Measurements from ENCODE around the gene XRCC4.
A peak's percentile ranks its signal among the peaks of the same experiment; 100 is the strongest.

The XRCC4 gene

GRCh38 chr5:83376461-83376860 is 299.1 kb downstream of the XRCC4 start:
- DNase-seq (ENCODE audit: low read depth, low spot score): no peak
- TF ChIP-seq, protein P1, sequence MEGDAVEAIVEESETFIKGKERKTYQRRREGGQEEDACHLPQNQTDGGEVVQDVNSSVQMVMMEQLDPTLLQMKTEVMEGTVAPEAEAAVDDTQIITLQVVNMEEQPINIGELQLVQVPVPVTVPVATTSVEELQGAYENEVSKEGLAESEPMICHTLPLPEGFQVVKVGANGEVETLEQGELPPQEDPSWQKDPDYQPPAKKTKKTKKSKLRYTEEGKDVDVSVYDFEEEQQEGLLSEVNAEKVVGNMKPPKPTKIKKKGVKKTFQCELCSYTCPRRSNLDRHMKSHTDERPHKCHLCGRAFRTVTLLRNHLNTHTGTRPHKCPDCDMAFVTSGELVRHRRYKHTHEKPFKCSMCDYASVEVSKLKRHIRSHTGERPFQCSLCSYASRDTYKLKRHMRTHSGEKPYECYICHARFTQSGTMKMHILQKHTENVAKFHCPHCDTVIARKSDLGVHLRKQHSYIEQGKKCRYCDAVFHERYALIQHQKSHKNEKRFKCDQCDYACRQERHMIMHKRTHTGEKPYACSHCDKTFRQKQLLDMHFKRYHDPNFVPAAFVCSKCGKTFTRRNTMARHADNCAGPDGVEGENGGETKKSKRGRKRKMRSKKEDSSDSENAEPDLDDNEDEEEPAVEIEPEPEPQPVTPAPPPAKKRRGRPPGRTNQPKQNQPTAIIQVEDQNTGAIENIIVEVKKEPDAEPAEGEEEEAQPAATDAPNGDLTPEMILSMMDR (IDR thresholded peaks at IDR 0.05; ENCODE audit: low read depth, low read length): no peak
- in situ Hi-C loops (cut with HindIII; ENCODE audit: low sequenced_read_pairs): no loop called here
- H3K4me3 ChIP-seq (ENCODE audit: low read depth, low read length): no peak overlapping the region

- TF ChIP-seq, protein P1 (IDR thresholded peaks at IDR 0.05; ENCODE audit: low read depth, low read length): no peak
- in situ Hi-C loops (cut with HindIII; ENCODE audit: low sequenced_read_pairs): no loop called here
- DNase-seq (ENCODE audit: low read depth, low spot score): peak; percentile 54
- no peak overlapping the region for H3K4me3 ChIP-seq (ENCODE audit: low read depth, low read length)
Observed at GRCh38 chr5:83377131-83377865, 300.0 kb downstream of the XRCC4 start.

DNA sequence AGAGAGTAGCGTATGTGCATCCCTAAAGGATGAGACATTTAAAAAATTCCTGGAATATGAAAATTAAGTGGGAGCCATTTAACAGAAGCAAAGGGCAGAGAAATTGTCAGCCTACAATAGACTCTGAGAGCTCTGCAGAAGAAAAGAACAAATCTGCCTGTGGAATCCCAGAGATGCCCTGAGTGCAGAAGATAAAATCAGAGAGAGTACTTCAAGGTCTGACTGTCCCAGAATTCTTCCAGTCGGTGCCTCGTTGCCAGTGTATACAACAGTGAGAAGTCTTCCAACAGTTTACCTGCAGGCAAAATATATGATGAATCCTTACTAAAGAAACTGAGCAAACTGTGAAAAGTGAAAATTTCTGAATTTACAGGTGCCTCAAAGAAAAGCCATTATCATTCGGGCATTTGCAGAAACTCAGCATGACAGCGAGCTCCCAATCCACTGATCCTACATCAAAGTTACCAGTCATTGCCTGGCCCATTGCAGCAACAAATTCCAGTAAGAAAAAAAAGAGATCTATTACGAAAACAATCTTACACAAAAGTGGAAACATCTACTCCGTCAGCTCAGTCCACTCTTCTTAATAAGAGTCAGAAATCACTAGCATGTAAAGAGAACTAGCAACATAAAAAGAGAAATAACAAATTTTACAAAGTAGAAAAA is 301.4 kb downstream of the XRCC4 start:
- in situ Hi-C loops (cut with HindIII; ENCODE audit: low sequenced_read_pairs): no loop called here
- no peak for DNase-seq (ENCODE audit: low read depth, low spot score)
- TF ChIP-seq, protein P1 (IDR thresholded peaks at IDR 0.05; ENCODE audit: low read depth, low read length): no peak
- H3K4me3 ChIP-seq (ENCODE audit: low read depth, low read length): no peak overlapping the region

- in situ Hi-C loops (cut with HindIII; ENCODE audit: low sequenced_read_pairs): no loop called here
- no peak for DNase-seq (ENCODE audit: low read depth, low spot score)
- TF ChIP-seq, protein P1 (IDR thresholded peaks at IDR 0.05; ENCODE audit: low read depth, low read length): no peak
- no peak overlapping the region for H3K4me3 ChIP-seq (ENCODE audit: low read depth, low read length)
Observed at GRCh38 chr5:83385812-83386211, 308.5 kb downstream of the XRCC4 start.

GRCh38 chr5:83387041-83387440 is 309.7 kb downstream of the XRCC4 start:
- TF ChIP-seq, protein P1 (IDR thresholded peaks at IDR 0.05; ENCODE audit: low read depth, low read length): no peak

DNA sequence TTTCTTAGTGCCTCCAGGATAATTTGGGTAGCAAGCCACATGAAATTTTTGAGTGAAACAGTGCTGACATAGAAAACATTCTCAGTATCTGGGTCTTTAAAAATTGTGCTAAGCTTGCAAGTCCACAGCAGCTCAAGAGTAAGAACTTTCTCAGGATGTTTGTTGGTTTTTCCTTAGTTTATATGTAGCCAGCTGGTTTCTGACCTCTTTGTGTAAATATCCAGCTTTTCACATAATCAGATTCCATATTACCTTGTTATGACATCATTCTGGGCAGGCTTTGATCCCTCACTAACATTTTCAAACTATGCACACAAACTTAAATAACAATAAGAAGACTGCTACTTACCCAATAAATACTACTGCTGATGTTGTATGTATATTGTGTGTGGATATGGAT is 311.3 kb downstream of the XRCC4 start:
- TF ChIP-seq, protein P1 (IDR thresholded peaks at IDR 0.05; ENCODE audit: low read depth, low read length): no peak
- peak; percentile 55 for DNase-seq (ENCODE audit: low read depth, low spot score)
- no peak overlapping the region for H3K4me3 ChIP-seq (ENCODE audit: low read depth, low read length)
- in situ Hi-C loops (cut with HindIII; ENCODE audit: low sequenced_read_pairs): no loop called here

More at GRCh38 chr5:83387041-83387440, 309.7 kb downstream of the XRCC4 start:
- no peak overlapping the region for H3K4me3 ChIP-seq (ENCODE audit: low read depth, low read length)
- in situ Hi-C loops (cut with HindIII; ENCODE audit: low sequenced_read_pairs): no loop called here
- no peak for DNase-seq (ENCODE audit: low read depth, low spot score)

Data from astrocyte of the spinal cord (primary cell).